A673 (cell line): ENCODE measurements around the gene APOO. TPM values are rescaled to one million over a fixed set of nuclear protein-coding genes. Genes with fewer than 3 reads are reported as not detected.

ENCODE experiments used
- BruUV-seq: library from RNA; stranded (reverse); fragments of 400-500 nt; replicated peaks from 2 replicates; lab custom pipeline; 2021; lab: Mats Ljungman, UMichigan
- CTCF ChIA-PET: fragments of 300-600 bp; sonication (Branson Sonifier 250); formaldehyde crosslinking; loops from one replicate; lab custom pipeline; 2022; ENCODE audit warnings: antibody characterized with exemption; lab: Charles Lee
- POLR2A ChIA-PET: fragments of 300-600 bp; sonication (Branson Sonifier 250); formaldehyde crosslinking; loops from one replicate; lab custom pipeline; 2022; ENCODE audit warnings: antibody characterized with exemption; ENCODE audit not compliant: low non-redundant PET; lab: Charles Lee
- DNase-seq: peaks from one replicate; pipeline ENCODE4 v3.0.0-alpha.2; 2015; ENCODE audit warnings: low spot score
- H3K27ac ChIP-seq: fragments of 200-600 bp; sonication (generic); 2 replicates; pipeline ENCODE4 v1.5.1; 2016; ENCODE audit warnings: mixed run types, low read depth, mild to moderate bottlenecking, mixed read lengths, antibody characterized with exemption, low read length; ENCODE audit not compliant: poor library complexity, severe bottlenecking
- H3K27me3 ChIP-seq: fragments of 200-600 bp; sonication (generic); replicated peaks from 2 replicates; pipeline ENCODE4 v1.6.1; 2017; ENCODE audit warnings: mixed run types, low read depth, mild to moderate bottlenecking, mixed read lengths, antibody characterized with exemption, low read length; ENCODE audit not compliant: insufficient read depth, poor library complexity
- H3K36me3 ChIP-seq: fragments of 200-600 bp; sonication (generic); 2 replicates; pipeline ENCODE4 v1.6.1; 2016; ENCODE audit warnings: mixed run types, mild to moderate bottlenecking, mixed read lengths, antibody characterized with exemption, low read length; ENCODE audit not compliant: insufficient read depth, poor library complexity, severe bottlenecking
- H3K4me1 ChIP-seq: fragments of 200-600 bp; sonication (generic); 2 replicates; pipeline ENCODE4 v1.6.1; 2017; ENCODE audit warnings: mixed run types, mild to moderate bottlenecking, mixed read lengths, antibody characterized with exemption, low read length; ENCODE audit not compliant: insufficient read depth, poor library complexity, severe bottlenecking
- H3K4me3 ChIP-seq: fragments of 200-600 bp; sonication (generic); 2 replicates; pipeline ENCODE4 v1.5.1; 2016; ENCODE audit warnings: low read depth, mixed run types, mild to moderate bottlenecking, mixed read lengths, low read length; ENCODE audit not compliant: poor library complexity, severe bottlenecking
- H3K9me3 ChIP-seq: fragments of 200-600 bp; sonication (generic); 2 replicates; pipeline ENCODE4 v1.6.1; 2016; ENCODE audit warnings: mixed run types, low read depth, mild to moderate bottlenecking, mixed read lengths, antibody characterized with exemption, low read length; ENCODE audit not compliant: poor library complexity, severe bottlenecking
- CTCF ChIP-seq: fragments of 300-800, 200-600 bp; sonication (generic); conservative IDR thresholded peaks from 2 replicates; pipeline ENCODE4 v1.5.1; 2017; ENCODE audit warnings: low read depth, mild to moderate bottlenecking, antibody characterized with exemption, low read length, moderate library complexity, mixed read lengths
- EZH2 ChIP-seq: fragments of 200-600 bp; sonication (generic); IDR thresholded peaks from 2 replicates; pipeline ENCODE4 v1.6.1; 2017; ENCODE audit warnings: borderline replicate concordance, low read depth, mild to moderate bottlenecking, mixed read lengths, antibody characterized with exemption, low read length; ENCODE audit not compliant: poor library complexity, severe bottlenecking
- intact Hi-C: fragments of 100-400 bp; cut with micrococcal nuclease; formaldehyde crosslinking; loops from one replicate; pipeline ENCODE4 v1.10.0; 2022; ENCODE audit not compliant: unreplicated experiment
- total RNA-seq: library from RNA; stranded (reverse); gene quantifications from 2 replicates; pipeline ENCODE4 v1.2.3, GENCODE V29; 2021

APOO gene
- total RNA-seq, 1 experiment from 2014 or later = 79.0 TPM

- Histone ChIP-seq H3K4me1 (peaks cover 5% of the 10 kb centered on the region), H3K27ac (no peak overlapping the region), H3K9me3 (no peaks in the 10 kb centered on the region), H3K27me3 (no peaks in the 10 kb centered on the region), H3K4me3 (no peak overlapping the region), H3K36me3 (no peaks in the 10 kb centered on the region)
- ChIA-PET CTCF (interaction anchor here (0.5 kb wide), 1 partner anchor 9 kb away, joined by 7 read pairs; no protein-coding TSS in a partner anchor), POLR2A (no interaction called here)
- intact Hi-C loops = no loop called here
- DNase-seq = no peak
- BruUV-seq = no TSS peak
- TF ChIP-seq EZH2 (no peak), CTCF (no peak)
Measured at GRCh38 chrX:23788521-23788920, 119.2 kb downstream of the APOO start.

GRCh38 chrX:23787745-23788118, 120.0 kb downstream of the APOO start:
- Histone ChIP-seq H3K27me3 (no peaks in the 10 kb centered on the region), H3K36me3 (no peaks in the 10 kb centered on the region), H3K27ac (no peak overlapping the region), H3K4me1 (no peaks in the 10 kb centered on the region), H3K9me3 (no peaks in the 10 kb centered on the region), H3K4me3 (no peak overlapping the region)
- intact Hi-C loops = no loop called here
- ChIA-PET CTCF (no interaction called here), POLR2A (no interaction called here)
- no peak for TF ChIP-seq CTCF
- no peak for TF ChIP-seq EZH2
- DNase-seq = no peak
- BruUV-seq = no TSS peak

- BruUV-seq = no TSS peak
- Histone ChIP-seq H3K9me3 (no peaks in the 10 kb centered on the region), H3K27me3 (no peaks in the 10 kb centered on the region), H3K4me3 (no peak overlapping the region), H3K4me1 (no peaks in the 10 kb centered on the region), H3K27ac (no peak overlapping the region), H3K36me3 (no peaks in the 10 kb centered on the region)
- ChIA-PET CTCF (no interaction called here), POLR2A (no interaction called here)
- DNase-seq = no peak
- no peak for TF ChIP-seq EZH2
- no peak for TF ChIP-seq CTCF
- intact Hi-C loops = no loop called here
Measured at GRCh38 chrX:23786268-23786815, 121.4 kb downstream of the APOO start.
